HFF-Myc (cell line): ENCODE results near the gene CELF5.

Experiments used
- DNase-seq: peaks from one replicate; pipeline ENCODE4 v3.0.0-alpha.2; 2011; ENCODE audit warnings: low read depth; ENCODE audit errors: extremely low read depth
- H3K4me3 ChIP-seq: replicated peaks from 2 replicates; pipeline ENCODE4 v1.5.1; 2011; ENCODE audit warnings: low read depth, mild to moderate bottlenecking, control low read depth, low read length
- CTCF ChIP-seq: IDR thresholded peaks from 2 replicates; pipeline ENCODE4 v1.5.1; 2012; ENCODE audit warnings: mild to moderate bottlenecking, low read depth, low read length, control low read depth; ENCODE audit errors: missing control alignments

The CELF5 gene

DNA sequence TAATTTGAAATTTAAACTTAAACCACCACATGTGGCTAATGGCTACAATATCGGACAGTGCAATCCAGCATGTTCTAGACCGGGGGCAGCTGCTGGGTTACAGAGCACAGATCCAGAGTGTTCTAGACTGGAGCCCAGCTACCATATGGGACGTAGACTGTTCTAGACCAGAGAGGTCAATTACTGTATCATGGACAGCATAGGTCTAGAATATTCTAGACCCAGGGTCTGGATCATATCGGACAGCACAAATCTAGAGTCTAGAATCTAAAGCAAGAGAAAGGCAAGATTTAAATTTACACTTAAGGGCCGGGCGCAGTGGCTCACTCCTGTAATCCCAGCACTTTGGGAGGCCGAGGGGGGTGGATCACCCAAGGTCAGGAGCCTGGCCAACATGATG is 37.9 kb downstream of the CELF5 start:
- no peak for DNase-seq
- no peak overlapping the region for H3K4me3 ChIP-seq
- TF ChIP-seq CTCF, result no peak

GRCh38 chr19:3263866-3264265 is 39.4 kb downstream of the CELF5 start:
- no peak overlapping the region for H3K4me3 ChIP-seq
- no peak for DNase-seq
- TF ChIP-seq CTCF, result no peak

GRCh38 chr19:3265432-3265831 is 41.0 kb downstream of the CELF5 start:
- H3K4me3 ChIP-seq, result no peak overlapping the region
- DNase-seq, result no peak
- no peak for TF ChIP-seq CTCF

DNA sequence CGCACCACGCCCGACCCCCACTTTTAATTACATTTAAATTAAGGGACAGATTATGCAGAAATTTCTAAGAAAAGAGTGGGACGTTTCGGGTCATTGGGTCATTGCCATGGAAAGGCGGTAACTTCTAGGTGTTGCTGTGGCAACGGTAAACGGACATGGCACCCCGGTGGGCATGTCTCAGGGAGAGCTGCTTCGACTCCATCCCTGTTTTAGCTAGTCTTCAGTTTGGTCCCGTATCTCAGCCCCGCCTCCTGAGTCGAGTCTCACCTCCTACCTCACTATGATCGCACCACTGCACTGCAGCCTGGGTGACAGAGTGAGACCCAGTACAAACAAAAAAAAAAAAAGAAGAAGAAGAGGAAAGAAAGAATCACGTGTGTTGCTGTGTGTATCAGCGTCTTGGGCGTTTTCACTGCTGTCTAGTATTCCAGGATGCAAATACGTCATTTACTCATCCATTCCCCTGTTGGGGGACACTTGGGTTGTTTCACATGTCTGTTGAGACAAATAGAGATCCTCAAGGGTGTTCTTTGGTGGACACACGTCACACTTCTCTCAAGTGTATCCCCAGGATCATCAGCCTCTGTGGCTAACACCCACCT is 41.7 kb downstream of the CELF5 start:
- H3K4me3 ChIP-seq, result no peak overlapping the region
- DNase-seq, result no peak

GRCh38 chr19:3266792-3267514 is 42.5 kb downstream of the CELF5 start:
- no peak for TF ChIP-seq CTCF
- H3K4me3 ChIP-seq, result no peak overlapping the region
- no peak for DNase-seq

More for the DNA sequence above, 41.7 kb downstream of the CELF5 start:
- TF ChIP-seq CTCF, result no peak

- H3K4me3 ChIP-seq, result no peak overlapping the region
- DNase-seq, result no peak
- TF ChIP-seq CTCF, result no peak
These were observed 43.9 kb downstream of the CELF5 start for GRCh38 chr19:3268326-3268725.
